ENCODE measurements around the gene ITGB7.

The ITGB7 gene

GRCh38 chr12:53217051-53217930 lies 10.2 kb upstream of the ITGB7 start:
- no peak for DNase-seq (ENCODE audit: extremely low read depth, low read depth)
- TF ChIP-seq CTCF (IDR thresholded peaks at IDR 0.05; ENCODE audit: low read depth, low read length, missing control alignments), result no peak
- H3K4me3 ChIP-seq (replicated peaks; ENCODE audit: low read depth, low read length), result peak overlapping the region; percentile 72

- DNase-seq (ENCODE audit: extremely low read depth, low read depth), result no peak
Measured at GRCh38 chr12:53215497-53215896, 8.4 kb upstream of the ITGB7 start.

GRCh38 chr12:53214687-53215455 lies 7.8 kb upstream of the ITGB7 start:
- no peak for TF ChIP-seq CTCF (IDR thresholded peaks at IDR 0.05; ENCODE audit: low read depth, low read length, missing control alignments)
- no peak overlapping the region for H3K4me3 ChIP-seq (replicated peaks; ENCODE audit: low read depth, low read length)
- no peak for DNase-seq (ENCODE audit: extremely low read depth, low read depth)

More at GRCh38 chr12:53215497-53215896, 8.4 kb upstream of the ITGB7 start:
- no peak for TF ChIP-seq CTCF (IDR thresholded peaks at IDR 0.05; ENCODE audit: low read depth, low read length, missing control alignments)
- H3K4me3 ChIP-seq (replicated peaks; ENCODE audit: low read depth, low read length), result no peak overlapping the region

- no peak overlapping the region for H3K4me3 ChIP-seq (replicated peaks; ENCODE audit: low read depth, low read length)
- DNase-seq (ENCODE audit: extremely low read depth, low read depth), result no peak
- TF ChIP-seq CTCF (IDR thresholded peaks at IDR 0.05; ENCODE audit: low read depth, low read length, missing control alignments), result no peak
Measured at GRCh38 chr12:53214221-53214620, 7.2 kb upstream of the ITGB7 start.

- DNase-seq (ENCODE audit: extremely low read depth, low read depth), result no peak
- TF ChIP-seq CTCF (IDR thresholded peaks at IDR 0.05; ENCODE audit: low read depth, low read length, missing control alignments), result peak; percentile 92
- no peak overlapping the region for H3K4me3 ChIP-seq (replicated peaks; ENCODE audit: low read depth, low read length)
Measured at GRCh38 chr12:53213348-53213747, 6.3 kb upstream of the ITGB7 start.

- no peak for TF ChIP-seq CTCF (IDR thresholded peaks at IDR 0.05; ENCODE audit: low read depth, low read length, missing control alignments)
- H3K4me3 ChIP-seq (replicated peaks; ENCODE audit: low read depth, low read length), result no peak overlapping the region
- DNase-seq (ENCODE audit: extremely low read depth, low read depth), result no peak
Measured at GRCh38 chr12:53212931-53213330, 5.9 kb upstream of the ITGB7 start.

Data from HFF-Myc (cell line).